B cell (primary cell): ENCODE data around the gene DIPK1B.

Experiments
- CTCF ChIP-seq: fragments of 200-600 bp; IDR thresholded peaks from one replicate; pipeline ENCODE4 v1.8.0; 2022; ENCODE audit warnings: antibody characterized with exemption, mild to moderate bottlenecking
- EZH2 ChIP-seq: IDR thresholded peaks from 2 replicates; pipeline ENCODE4 v1.6.1; 2012; ENCODE audit warnings: borderline replicate concordance, low read depth, mild to moderate bottlenecking, moderate library complexity, low read length; ENCODE audit not compliant: insufficient read depth, poor library complexity, severe bottlenecking

DNA sequence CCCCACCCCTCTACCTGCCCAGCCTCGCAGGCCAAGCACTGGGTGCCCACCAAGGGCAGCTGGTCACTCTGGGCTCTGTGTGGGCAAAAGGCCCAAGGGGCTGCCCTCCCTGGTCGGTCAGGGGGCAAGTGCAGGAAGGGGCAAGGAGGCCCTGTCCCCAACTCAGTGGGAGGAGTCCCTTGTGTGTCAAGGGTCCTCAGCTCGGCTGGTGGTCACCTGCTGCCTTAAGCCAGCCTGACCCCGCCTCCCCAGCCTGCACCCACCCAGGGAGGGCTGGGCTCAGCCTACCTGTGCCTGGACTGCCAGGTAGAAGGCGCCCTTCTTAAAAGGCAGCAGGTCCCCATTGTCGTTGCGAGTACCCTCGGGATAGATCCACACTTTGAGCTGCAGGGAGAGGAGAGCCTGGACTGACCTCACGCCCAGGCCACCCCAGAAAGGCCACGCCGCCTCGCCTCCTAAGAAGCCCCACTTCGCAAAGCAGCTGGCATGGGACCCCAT lies 36.0 kb upstream of the DIPK1B start:
- TF ChIP-seq CTCF: no peak
- no peak for TF ChIP-seq EZH2
